A549 (cell line): ENCODE measurements around the gene INO80D.

Source experiments
- CEBPB ChIP-seq, 2 experiments: fragments of >200 bp in 1 of 2; sonication (Bioruptor Twin) in 1 of 2; formaldehyde crosslinking in 1 of 2; IDR thresholded peaks; 2 replicates each; pipeline ENCODE4 v1.6.1; 2012 to 2016
- CTCF ChIP-seq: fragments of >200 bp; sonication (Bioruptor Twin); formaldehyde crosslinking; IDR thresholded peaks from 3 replicates; pipeline ENCODE4 v1.5.1; 2016
- MAZ ChIP-seq: fragments of 150-350 bp; IDR thresholded peaks from 2 replicates; pipeline ENCODE4 v1.6.1; 2014; ENCODE audit warnings: antibody characterized with exemption, low read depth, low read length, borderline replicate concordance
- NPAS2 ChIP-seq: fragments of 250-450 bp; sonication (Bioruptor Pico); IDR thresholded peaks from 2 replicates; pipeline ENCODE4 v1.8.0; 2022; ENCODE audit warnings: mild to moderate bottlenecking, moderate library complexity, borderline replicate concordance
- POLR2A ChIP-seq: IDR thresholded peaks from 2 replicates; pipeline ENCODE4 v1.6.1; 2012; ENCODE audit warnings: mild to moderate bottlenecking, low read length
- RAD21 ChIP-seq, 2 experiments: fragments of >200 bp in 1 of 2; sonication (Bioruptor Twin) in 1 of 2; formaldehyde crosslinking in 1 of 2; IDR thresholded peaks in 1 of 2; conservative IDR thresholded peaks in 1 of 2; 2 replicates in 1 of 2; 3 replicates in 1 of 2; pipeline ENCODE4 v1.6.1; 2012 to 2018; ENCODE audit warnings: inconsistent platforms in 1 of 2
- ZNF302 ChIP-seq: fragments of 250-450 bp; sonication (Bioruptor Pico); IDR thresholded peaks from 2 replicates; pipeline ENCODE4 v1.9.0; 2021; ENCODE audit warnings: inconsistent platforms, mild to moderate bottlenecking, moderate library complexity

- TF ChIP-seq CEBPB (IDR thresholded peaks at IDR 0.05), result no peak
- TF ChIP-seq NPAS2 (CRISPR knock-in tag), result no peak
- peak; percentile 25; the same call in 2 of the 3 replicates for TF ChIP-seq CTCF
- TF ChIP-seq MAZ, result no peak
- TF ChIP-seq RAD21 (conservative IDR thresholded peaks at IDR 0.05 in 1 of 2, IDR thresholded peaks at IDR 0.05 in 1 of 2), result no peak
- TF ChIP-seq ZNF302 (CRISPR knock-in tag), result no peak
- no peak for TF ChIP-seq POLR2A
Observed at GRCh38 chr2:205995260-205995659, 90.7 kb downstream of the INO80D start.
